Thyroid gland (tissue), 4 donors: ENCODE data around the gene GALNT2. TPM values are rescaled to one million over a fixed set of nuclear protein-coding genes. Genes with fewer than 3 reads are reported as not detected.

Source experiments
- DNase-seq, 2 donors: peaks; one replicate each; pipeline ENCODE4 v3.0.0-alpha.2; 2019
- H3K27ac ChIP-seq, 3 donors: fragments of 200-600 bp; sonication (generic); 1 replicate in 2 of 3; 2 replicates in 1 of 3; pipeline ENCODE4 v1.5.1; 2016 to 2019; ENCODE audit warnings: mild to moderate bottlenecking in 1 of 3, moderate library complexity in 1 of 3
- H3K27me3 ChIP-seq: fragments of 200-600 bp; sonication (generic); one replicate; pipeline ENCODE4 v1.5.1; 2019
- H3K36me3 ChIP-seq, 2 donors: fragments of 200-600 bp; sonication (generic); one replicate each; pipeline ENCODE4 v1.5.1; 2016 to 2019
- H3K4me1 ChIP-seq, 2 donors: fragments of 200-600 bp; sonication (generic); one replicate each; pipeline ENCODE4 v1.5.1; 2017 to 2019
- H3K4me3 ChIP-seq, 3 donors: fragments of 200-600 bp; sonication (generic); replicated peaks in 1 of 3; 1 replicate in 2 of 3; 2 replicates in 1 of 3; pipeline ENCODE4 v1.5.1; 2016; ENCODE audit warnings: mild to moderate bottlenecking in 1 of 3
- H3K9me3 ChIP-seq: fragments of 200-600 bp; sonication (generic); one replicate; pipeline ENCODE4 v1.5.1; 2017
- POLR2A ChIP-seq, 2 donors: fragments of 450-650 bp; IDR thresholded peaks; one replicate each; pipeline ENCODE4 v1.6.1; 2017; ENCODE audit warnings: antibody characterized with exemption in 2 of 2, mild to moderate bottlenecking in 2 of 2, moderate library complexity in 1 of 2
- WGBS, 2 donors: methylation state at CpG; one replicate each; pipeline ENCODE4 v1.1.5; 2017; 5-methylcytosine and 5-hydroxymethylcytosine counted together
- intact Hi-C: fragments of 100-400 bp; cut with DNase I; formaldehyde crosslinking; loops from one replicate; pipeline ENCODE4 v1.15.1; 2023
- total RNA-seq, 4 donors: library from RNA; depleted of rRNA; stranded (reverse); fragments of >200 nt; gene quantifications; one replicate each; pipeline ENCODE4 v1.2.3, GENCODE V29; 2016
- TF ChIP-seq, protein P1 (sequence below), 6 experiments: fragments of 200-600 bp in 3 of 6; fragments of 450-650 bp in 3 of 6; sonication (generic) in 3 of 6; IDR thresholded peaks; one replicate each; pipeline ENCODE4 v1.5.1; 2016 to 2019; ENCODE audit warnings: antibody characterized with exemption in 6 of 6, mild to moderate bottlenecking in 2 of 6, inconsistent platforms in 1 of 6, moderate library complexity in 1 of 6

Gene GALNT2
- total RNA-seq, 4 donors from 2014 or later = 26.2 to 48.9 (median 42.3) TPM

DNA sequence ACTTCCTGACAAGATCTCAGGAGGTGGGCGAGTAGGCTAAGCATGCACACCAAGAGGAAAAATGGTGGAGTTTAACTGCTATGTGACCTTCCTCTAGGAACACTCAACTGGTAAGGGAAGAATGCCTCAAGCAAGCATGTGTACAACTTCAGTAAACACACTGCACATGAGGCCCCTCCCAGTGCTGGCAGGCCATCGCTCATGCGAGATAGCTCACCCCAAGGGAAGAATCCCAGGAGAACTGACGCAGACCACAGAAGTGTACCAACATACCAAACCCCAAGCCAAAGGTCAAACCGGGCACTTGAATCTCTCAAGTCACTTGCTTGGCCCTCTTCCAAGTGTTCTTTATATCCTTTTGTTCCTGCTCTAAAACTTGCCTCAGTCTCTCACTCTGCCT, 40.5 kb upstream of the GALNT2 start:
- intact Hi-C loops = no loop called here
- Histone ChIP-seq H3K36me3 (no peaks in the 10 kb centered on the region), H3K27me3 (no peaks in the 10 kb centered on the region), H3K27ac (no peak overlapping the region), H3K9me3 (no peaks in the 10 kb centered on the region), H3K4me3 (no peak overlapping the region), H3K4me1 (no peaks in the 10 kb centered on the region)
- DNase-seq = no peak
- 75 to 80% methylated on average over 5 of the region's 5 CpGs for WGBS, 2 donors
- TF ChIP-seq POLR2A (IDR thresholded peaks at IDR 0.05) = no peak

DNA sequence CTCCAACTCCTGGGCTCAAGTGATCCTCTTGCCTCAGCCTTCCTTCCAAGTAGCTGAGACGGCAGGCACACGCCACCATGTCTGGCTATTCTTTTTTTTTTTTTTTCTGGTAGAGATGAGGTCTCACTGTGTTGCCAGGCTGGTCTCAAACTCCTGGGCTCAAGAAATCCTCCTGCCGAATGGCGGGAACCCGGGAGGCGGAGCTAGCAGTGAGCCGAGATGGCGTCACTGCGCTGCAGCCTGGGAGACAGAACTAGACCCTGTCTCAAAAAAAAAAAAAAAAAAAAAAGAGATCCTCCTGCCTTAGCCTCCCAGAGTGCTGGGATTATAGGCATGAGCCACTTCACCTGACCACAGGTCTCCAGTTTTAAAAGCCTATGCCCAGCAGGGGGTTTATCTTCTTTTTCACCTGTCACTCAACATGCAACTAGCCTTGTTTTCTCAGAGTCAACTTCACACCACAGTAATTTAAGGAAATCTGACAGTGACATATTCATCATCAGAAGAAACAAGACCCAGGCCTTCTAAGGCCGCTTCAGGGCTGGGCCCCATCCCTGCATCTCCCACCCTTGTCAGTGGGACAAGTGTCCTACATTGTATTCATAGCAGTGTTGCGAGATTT, 38.3 kb upstream of the GALNT2 start:
- intact Hi-C loops = no loop called here
- no peaks in the 10 kb centered on the region for H3K27me3 ChIP-seq
- no peak for DNase-seq
- H3K9me3 ChIP-seq = no peaks in the 10 kb centered on the region
- H3K36me3 ChIP-seq = no peaks in the 10 kb centered on the region
- H3K4me1 ChIP-seq = no peaks in the 10 kb centered on the region
- no peak overlapping the region for H3K4me3 ChIP-seq
- H3K27ac ChIP-seq = no peak overlapping the region
- WGBS, 2 donors = 95 to 98% methylated on average over 11 of the region's 11 CpGs
- no peak for TF ChIP-seq POLR2A (IDR thresholded peaks at IDR 0.05)
- TF ChIP-seq, protein P1, sequence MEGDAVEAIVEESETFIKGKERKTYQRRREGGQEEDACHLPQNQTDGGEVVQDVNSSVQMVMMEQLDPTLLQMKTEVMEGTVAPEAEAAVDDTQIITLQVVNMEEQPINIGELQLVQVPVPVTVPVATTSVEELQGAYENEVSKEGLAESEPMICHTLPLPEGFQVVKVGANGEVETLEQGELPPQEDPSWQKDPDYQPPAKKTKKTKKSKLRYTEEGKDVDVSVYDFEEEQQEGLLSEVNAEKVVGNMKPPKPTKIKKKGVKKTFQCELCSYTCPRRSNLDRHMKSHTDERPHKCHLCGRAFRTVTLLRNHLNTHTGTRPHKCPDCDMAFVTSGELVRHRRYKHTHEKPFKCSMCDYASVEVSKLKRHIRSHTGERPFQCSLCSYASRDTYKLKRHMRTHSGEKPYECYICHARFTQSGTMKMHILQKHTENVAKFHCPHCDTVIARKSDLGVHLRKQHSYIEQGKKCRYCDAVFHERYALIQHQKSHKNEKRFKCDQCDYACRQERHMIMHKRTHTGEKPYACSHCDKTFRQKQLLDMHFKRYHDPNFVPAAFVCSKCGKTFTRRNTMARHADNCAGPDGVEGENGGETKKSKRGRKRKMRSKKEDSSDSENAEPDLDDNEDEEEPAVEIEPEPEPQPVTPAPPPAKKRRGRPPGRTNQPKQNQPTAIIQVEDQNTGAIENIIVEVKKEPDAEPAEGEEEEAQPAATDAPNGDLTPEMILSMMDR (IDR thresholded peaks at IDR 0.05) = no peak

DNA sequence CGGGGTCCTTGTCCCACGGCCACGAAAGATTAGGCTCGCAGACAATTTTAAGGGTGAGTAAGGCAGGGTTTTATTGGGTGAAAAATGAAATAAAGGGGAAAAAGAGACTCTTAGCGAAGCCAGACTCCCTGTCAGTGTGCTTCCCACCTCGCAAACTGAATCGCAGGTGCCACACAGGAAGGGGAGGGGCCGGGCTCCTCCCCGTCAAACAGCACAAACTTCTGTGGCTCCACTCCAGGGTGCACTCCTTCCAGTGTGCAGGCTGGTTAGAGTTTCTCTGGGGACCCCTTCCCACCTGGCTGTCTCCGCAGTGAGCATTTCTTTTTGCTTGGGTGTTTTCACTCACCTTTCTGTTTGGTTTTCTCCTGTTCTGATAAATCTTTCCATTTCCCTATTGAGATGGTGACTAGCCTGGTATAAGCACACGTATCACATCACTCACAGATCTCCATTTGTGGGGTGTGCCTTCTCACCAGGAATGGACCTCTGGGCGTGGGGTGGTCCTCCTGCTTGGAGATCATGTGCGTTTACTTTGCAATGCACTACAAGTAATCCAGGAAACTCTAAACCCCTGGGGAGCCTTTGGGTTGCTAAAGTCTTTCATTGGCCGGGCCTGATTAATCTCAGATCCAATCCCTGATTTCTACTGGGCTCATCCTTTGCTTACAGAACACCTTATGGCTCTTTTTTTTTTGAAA, 37.6 kb upstream of the GALNT2 start:
- DNase-seq = no peak
- Histone ChIP-seq H3K27ac (no peak overlapping the region), H3K9me3 (no peaks in the 10 kb centered on the region), H3K27me3 (no peaks in the 10 kb centered on the region), H3K36me3 (no peaks in the 10 kb centered on the region), H3K4me3 (no peak overlapping the region), H3K4me1 (no peaks in the 10 kb centered on the region)
- whole genome bisulfite sequencing, 2 donors = 73 to 74% methylated on average over 14 of the region's 14 CpGs
- TF ChIP-seq, protein P1 (IDR thresholded peaks at IDR 0.05) = no peak
- no peak for TF ChIP-seq POLR2A (IDR thresholded peaks at IDR 0.05)
- intact Hi-C loops = no loop called here

DNA sequence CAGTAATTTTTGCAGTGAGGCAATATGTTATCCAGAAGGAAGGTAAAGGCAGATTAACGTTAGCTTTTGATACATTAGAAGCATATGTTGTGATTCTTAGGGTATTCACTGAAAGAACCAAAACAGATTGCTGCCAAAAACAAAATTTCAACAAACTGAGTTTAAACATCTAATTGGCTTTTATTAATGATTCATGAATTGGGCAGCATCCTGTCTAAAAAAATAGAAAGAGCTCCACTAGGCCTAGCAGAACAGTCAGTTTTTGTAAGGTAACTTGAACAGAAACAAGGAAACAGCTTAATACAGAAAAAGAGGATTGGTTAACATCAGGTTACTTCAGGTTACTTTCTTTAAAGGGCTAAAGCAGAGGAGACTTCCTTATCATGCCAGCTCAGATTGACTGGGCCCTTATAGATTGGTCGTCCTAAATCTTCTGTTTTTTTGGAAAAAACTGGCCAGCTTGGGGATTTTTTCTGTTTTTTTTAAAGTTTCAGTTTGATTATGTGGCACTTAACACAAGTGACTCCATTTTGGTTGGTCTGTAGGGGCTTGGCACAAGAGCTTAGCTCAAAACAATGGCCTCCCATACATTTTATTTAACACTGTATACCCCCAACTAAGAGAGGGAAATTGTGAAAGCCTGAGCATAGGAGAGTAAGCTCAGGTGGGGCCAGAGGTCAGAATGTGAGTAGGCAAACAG, 36.8 kb upstream of the GALNT2 start:
- WGBS, 2 donors = 85 to 91% methylated on average over 2 of the region's 2 CpGs
- Histone ChIP-seq H3K36me3 (no peaks in the 10 kb centered on the region), H3K4me3 (no peak overlapping the region), H3K27ac (no peak overlapping the region), H3K27me3 (no peaks in the 10 kb centered on the region), H3K9me3 (no peaks in the 10 kb centered on the region), H3K4me1 (no peaks in the 10 kb centered on the region)
- no peak for TF ChIP-seq POLR2A (IDR thresholded peaks at IDR 0.05)
- TF ChIP-seq, protein P1 (IDR thresholded peaks at IDR 0.05) = no peak
- no peak for DNase-seq
- intact Hi-C loops = no loop called here

DNA sequence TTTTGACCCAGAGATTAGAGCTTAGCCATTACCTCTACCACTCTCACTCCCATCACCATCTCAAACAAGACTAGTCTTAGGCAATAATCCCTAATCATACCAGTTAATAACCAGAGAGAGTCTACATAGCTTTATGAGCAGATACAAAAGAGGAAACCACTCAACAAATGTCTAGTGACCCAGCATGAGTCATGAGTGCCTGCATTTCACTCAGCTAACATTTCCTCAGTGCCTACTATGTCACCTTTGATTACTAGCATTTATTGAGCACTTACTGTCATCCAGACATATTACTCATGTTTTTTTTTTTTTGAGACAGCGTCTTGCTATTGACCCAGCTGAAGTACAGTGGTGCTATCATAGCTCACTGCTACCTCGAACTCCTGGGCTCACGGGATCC, 35.9 kb upstream of the GALNT2 start:
- Histone ChIP-seq H3K4me1 (no peaks in the 10 kb centered on the region), H3K27ac (no peak overlapping the region), H3K27me3 (no peaks in the 10 kb centered on the region), H3K36me3 (no peaks in the 10 kb centered on the region), H3K9me3 (no peaks in the 10 kb centered on the region), H3K4me3 (no peak overlapping the region)
- intact Hi-C loops = no loop called here
- WGBS, 2 donors = 89 to 91% methylated on average over 3 of the region's 3 CpGs
- TF ChIP-seq POLR2A (IDR thresholded peaks at IDR 0.05) = no peak
- TF ChIP-seq, protein P1 (IDR thresholded peaks at IDR 0.05) = no peak
- no peak for DNase-seq
